Trophoblast cell (in vitro differentiated cells and primary cell): ENCODE results near the gene KCNQ2.

Experiments used
- DNase-seq, 2 donors: peaks; one replicate each; pipeline ENCODE4 v3.0.0-alpha.2; 2016
- H2AFZ ChIP-seq: 2 replicates; pipeline ENCODE4 v1.6.1; 2013; ENCODE audit warnings: low read length, moderate library complexity, mild to moderate bottlenecking; ENCODE audit not compliant: insufficient read depth, poor library complexity
- H2AK5ac ChIP-seq: 2 replicates; pipeline ENCODE4 v1.6.1; 2013; ENCODE audit warnings: mild to moderate bottlenecking, low read length
- H2BK120ac ChIP-seq: 2 replicates; pipeline ENCODE4 v1.6.1; 2013; ENCODE audit warnings: low read length, mild to moderate bottlenecking, moderate library complexity; ENCODE audit not compliant: insufficient read depth, poor library complexity
- H2BK12ac ChIP-seq: 2 replicates; pipeline ENCODE4 v1.6.1; 2013; ENCODE audit warnings: mild to moderate bottlenecking, low read length, moderate library complexity
- H2BK5ac ChIP-seq: 2 replicates; pipeline ENCODE4 v1.6.1; 2013; ENCODE audit warnings: low read length, low read depth, moderate library complexity, mild to moderate bottlenecking; ENCODE audit not compliant: poor library complexity
- H3K14ac ChIP-seq: 2 replicates; pipeline ENCODE4 v1.6.1; 2013; ENCODE audit warnings: mild to moderate bottlenecking, low read length
- H3K18ac ChIP-seq: 2 replicates; pipeline ENCODE4 v1.6.1; 2013; ENCODE audit warnings: mild to moderate bottlenecking, low read length
- H3K23ac ChIP-seq: 2 replicates; pipeline ENCODE4 v1.6.1; 2013; ENCODE audit warnings: low read length
- H3K27ac ChIP-seq: 2 replicates; pipeline ENCODE4 v1.5.1; 2013; ENCODE audit warnings: low read depth, mild to moderate bottlenecking, inconsistent platforms, low read length, moderate library complexity
- H3K27me3 ChIP-seq: 2 replicates; pipeline ENCODE4 v1.6.1; 2013; ENCODE audit warnings: inconsistent platforms, mild to moderate bottlenecking, low read length, moderate library complexity; ENCODE audit not compliant: insufficient read depth
- H3K36me3 ChIP-seq, 2 experiments: 1 replicate in 1 of 2; 2 replicates in 1 of 2; pipeline ENCODE4 v1.6.1; 2013; ENCODE audit warnings: low read length in 2 of 2, mild to moderate bottlenecking in 2 of 2, moderate library complexity in 1 of 2; ENCODE audit not compliant: insufficient read depth in 2 of 2, control insufficient read depth in 1 of 2
- H3K4ac ChIP-seq: 2 replicates; pipeline ENCODE4 v1.6.1; 2013; ENCODE audit warnings: low read depth, mild to moderate bottlenecking, low read length, moderate library complexity
- H3K4me1 ChIP-seq, 2 experiments: 1 replicate in 1 of 2; 2 replicates in 1 of 2; pipeline ENCODE4 v1.6.1; 2013; ENCODE audit warnings: low read length in 2 of 2, mild to moderate bottlenecking in 2 of 2, moderate library complexity in 1 of 2; ENCODE audit not compliant: insufficient read depth in 2 of 2, control insufficient read depth in 1 of 2
- H3K4me2 ChIP-seq: 2 replicates; pipeline ENCODE4 v1.6.1; 2013; ENCODE audit warnings: inconsistent platforms, mild to moderate bottlenecking, low read length, moderate library complexity
- H3K4me3 ChIP-seq: 2 replicates; pipeline ENCODE4 v1.5.1; 2013; ENCODE audit warnings: mild to moderate bottlenecking, low read depth, low read length, inconsistent platforms
- H3K79me1 ChIP-seq: one replicate; pipeline ENCODE4 v1.6.1; 2013; ENCODE audit warnings: low read length
- H3K79me2 ChIP-seq: 2 replicates; pipeline ENCODE4 v1.6.1; 2013; ENCODE audit warnings: low read length, mild to moderate bottlenecking; ENCODE audit not compliant: control insufficient read depth, insufficient read depth, poor library complexity
- H3K9ac ChIP-seq: 2 replicates; pipeline ENCODE4 v1.6.1; 2013; ENCODE audit warnings: mild to moderate bottlenecking, low read length
- H3K9me3 ChIP-seq: 2 replicates; pipeline ENCODE4 v1.6.1; 2013; ENCODE audit warnings: low read depth, mild to moderate bottlenecking, control low read depth, inconsistent platforms, low read length; ENCODE audit not compliant: insufficient read depth
- H4K12ac ChIP-seq: 2 replicates; pipeline ENCODE4 v1.6.1; 2013; ENCODE audit warnings: low read depth, mild to moderate bottlenecking, low read length, moderate library complexity
- H4K8ac ChIP-seq: 2 replicates; pipeline ENCODE4 v1.6.1; 2013; ENCODE audit warnings: low read depth, mild to moderate bottlenecking, low read length, moderate library complexity
- H4K91ac ChIP-seq: one replicate; pipeline ENCODE4 v1.6.1; 2013; ENCODE audit warnings: low read depth, mild to moderate bottlenecking, low read length, moderate library complexity
- WGBS: extraction: QIAGEN DNeasy Blood & Tissue Kit; methylation state at CpG from one replicate; pipeline ENCODE4 v1.1.7; 2013; ENCODE audit warnings: missing lambda C conversion rate; ENCODE audit not compliant: insufficient read length, insufficient coverage; ENCODE audit errors: extremely low coverage; 5-methylcytosine and 5-hydroxymethylcytosine counted together

KCNQ2 gene

DNA sequence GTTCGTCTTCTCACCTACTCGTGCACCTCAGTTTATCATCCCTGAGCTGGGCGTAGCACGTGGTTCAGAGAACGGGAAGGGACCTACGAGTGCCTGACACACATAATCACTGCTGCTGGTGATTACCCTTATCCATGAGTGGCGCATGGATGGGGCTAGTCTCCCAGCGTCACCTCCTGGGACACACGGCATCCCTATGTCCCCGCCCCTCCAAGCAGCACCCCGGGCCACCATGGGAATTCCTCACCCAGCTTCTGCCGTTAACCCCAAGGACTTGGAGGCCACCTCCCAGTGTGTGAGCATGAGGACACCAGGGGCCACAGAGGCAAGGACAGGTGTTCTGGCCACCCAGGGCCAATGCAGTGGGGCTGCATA lies 121.1 kb downstream of the KCNQ2 start:
- Histone ChIP-seq H3K79me2 (no peaks in the 10 kb centered on the region), H3K27me3 (no peaks in the 10 kb centered on the region), H3K23ac (no peak overlapping the region), H2AK5ac (no peak overlapping the region), H2BK12ac (no peak overlapping the region), H4K8ac (no peak overlapping the region), H3K18ac (no peak overlapping the region), H2AFZ (no peak overlapping the region), H4K12ac (no peak overlapping the region), H3K27ac (no peak overlapping the region), H3K9ac (no peak overlapping the region), H3K36me3 (no peaks in the 10 kb centered on the region), H3K14ac (no peak overlapping the region), H2BK120ac (no peak overlapping the region), H3K4me2 (no peak overlapping the region), H4K91ac (no peak overlapping the region), H3K9me3 (peaks cover 18% of the 10 kb centered on the region), H3K4ac (no peak overlapping the region), H3K79me1 (no peaks in the 10 kb centered on the region), H3K4me1 (no peaks in the 10 kb centered on the region), H3K4me3 (no peak overlapping the region), H2BK5ac (no peak overlapping the region)
- no CpG with 5 or more reads among the region's 12 CpGs for WGBS
- no peak for DNase-seq

DNA sequence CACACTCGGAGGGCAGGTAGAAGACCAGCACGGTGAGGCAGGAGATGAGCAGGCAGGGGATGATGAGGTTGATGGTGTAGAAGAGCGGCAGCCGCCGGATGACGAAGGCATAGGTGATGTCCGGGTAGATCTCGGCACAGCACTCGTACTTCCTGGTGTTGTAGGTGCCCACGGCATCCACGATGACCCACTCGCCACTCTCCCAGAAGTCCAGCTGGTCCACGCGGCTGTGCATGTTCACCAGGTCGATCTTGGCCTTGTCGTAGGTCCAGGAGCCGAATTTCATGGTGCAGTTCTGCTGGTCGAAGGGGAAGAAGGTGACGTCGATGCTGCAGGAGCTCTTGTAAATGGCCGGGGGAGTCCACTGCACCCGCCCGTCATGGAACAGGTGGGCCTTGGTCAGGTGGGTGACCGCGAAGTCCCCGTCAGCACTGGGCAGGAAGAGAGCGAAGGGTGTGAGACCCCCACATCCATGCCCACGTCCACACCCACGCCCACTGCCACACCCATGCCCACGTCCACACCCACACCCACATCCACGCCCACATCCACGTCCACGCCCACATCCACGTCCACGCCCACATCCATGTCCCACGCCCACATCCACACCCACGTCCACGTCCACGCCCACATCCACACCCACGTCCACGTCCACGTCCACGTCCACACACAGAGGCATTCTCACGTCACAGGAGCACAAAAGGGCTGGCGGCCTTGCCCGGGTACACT lies 121.7 kb downstream of the KCNQ2 start:
- Histone ChIP-seq H3K4me1 (no peaks in the 10 kb centered on the region), H3K27me3 (no peaks in the 10 kb centered on the region), H4K91ac (no peak overlapping the region), H3K79me1 (no peaks in the 10 kb centered on the region), H3K9me3 (peaks cover 18% of the 10 kb centered on the region), H3K14ac (no peak overlapping the region), H3K27ac (no peak overlapping the region), H3K4me3 (peak overlapping the region; percentile 13), H2AK5ac (no peak overlapping the region), H2AFZ (no peak overlapping the region), H3K4me2 (no peak overlapping the region), H2BK12ac (no peak overlapping the region), H3K4ac (no peak overlapping the region), H4K8ac (no peak overlapping the region), H2BK5ac (no peak overlapping the region), H2BK120ac (no peak overlapping the region), H3K9ac (no peak overlapping the region), H3K79me2 (no peaks in the 10 kb centered on the region), H3K36me3 (no peaks in the 10 kb centered on the region), H3K23ac (no peak overlapping the region), H3K18ac (no peak overlapping the region), H4K12ac (no peak overlapping the region)
- WGBS = no CpG with 5 or more reads among the region's 46 CpGs
- DNase-seq = no peak
